Transverse colon (tissue), 4 donors: Measurements from ENCODE around the gene NATD1.

Source experiments
- CTCF ChIP-seq, 5 experiments: fragments of 200-600 bp in 3 of 5; fragments of 450-650 bp in 2 of 5; sonication (generic) in 3 of 5; IDR thresholded peaks; 1 replicate in 2 of 5; 2 replicates in 3 of 5; pipeline ENCODE4 v1.5.1; 2016 to 2017; ENCODE audit warnings: antibody characterized with exemption in 5 of 5, inconsistent platforms in 3 of 5, mild to moderate bottlenecking in 2 of 5, moderate library complexity in 1 of 5
- EP300 ChIP-seq: sonication (generic); formaldehyde crosslinking; IDR thresholded peaks from one replicate; pipeline ENCODE4 v1.6.1; 2017; ENCODE audit warnings: antibody characterized with exemption, low read depth
- POLR2A ChIP-seq: fragments of 450-650 bp; IDR thresholded peaks from one replicate; pipeline ENCODE4 v1.6.1; 2016; ENCODE audit warnings: antibody characterized with exemption, mild to moderate bottlenecking, moderate library complexity
- POLR2AphosphoS5 ChIP-seq, 3 donors: sonication (generic); formaldehyde crosslinking; IDR thresholded peaks; one replicate each; pipeline ENCODE4 v1.6.1; 2016; ENCODE audit warnings: antibody characterized with exemption in 3 of 3

- TF ChIP-seq CTCF (IDR thresholded peaks at IDR 0.05): no peak
- no peak for TF ChIP-seq POLR2AphosphoS5 (IDR thresholded peaks at IDR 0.05)
- TF ChIP-seq EP300: no peak
- TF ChIP-seq POLR2A: no peak
These were observed 40.2 kb downstream of the NATD1 start for GRCh38 chr17:21212826-21213637.
